ENCODE measurements around the gene RNPEPL1. TPM values are rescaled to one million over a fixed set of nuclear protein-coding genes. Genes with fewer than 3 reads are reported as not detected.

RNPEPL1 gene
- total and polyA plus RNA-seq, 10 of the 15 experiments (the other 5 are each of a cell fraction or from before 2014, with no cell fraction given): 0.24 to 49.5 (median 6.8) TPM

DNA sequence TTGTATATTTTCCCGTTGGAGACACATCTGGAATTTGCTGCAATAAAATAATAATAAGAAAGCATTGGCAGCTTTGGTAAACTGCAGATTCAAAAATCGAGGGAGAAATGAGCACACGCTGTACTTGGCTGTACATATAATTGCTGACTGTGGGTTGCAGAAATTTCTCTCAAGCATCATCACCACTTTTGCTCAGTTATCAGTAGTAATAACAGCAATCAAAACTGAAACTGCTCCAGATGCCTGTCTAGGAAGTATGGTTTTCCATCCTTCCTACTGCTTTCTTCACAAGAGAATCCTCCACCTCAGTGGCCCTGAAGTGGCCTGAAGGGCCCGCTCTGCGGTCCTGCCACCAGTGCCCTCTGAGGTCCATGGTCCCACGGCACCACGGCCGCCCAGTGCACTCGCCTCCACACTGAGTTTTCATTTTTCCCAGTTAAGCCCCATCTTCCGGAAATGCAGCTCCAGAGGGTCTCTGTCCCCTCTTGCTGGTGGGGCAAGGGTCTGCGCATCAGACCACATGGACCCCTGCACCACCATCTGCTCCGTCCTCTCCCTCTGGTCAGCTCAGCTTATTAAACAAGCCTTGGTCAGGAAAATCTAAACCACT lies 4.2 kb upstream of the RNPEPL1 start:
- H4K20me1 ChIP-seq (ENCODE audit: control insufficient read depth, insufficient read depth): no peaks in the 10 kb centered on the region
- H3K9ac ChIP-seq (ENCODE audit: control insufficient read depth, insufficient read depth, low read length): no peak overlapping the region
- H3K4me3 ChIP-seq: no peak overlapping the region
- POLR2A ChIA-PET: interaction anchor here (1.1 to 7.8 kb wide), 5 partner anchors 13 to 58 kb away, joined by 3 to 233 read pairs (median 5); partner anchors contain the start of gene CAPN10
- no peaks in the 10 kb centered on the region for H3K27me3 ChIP-seq (replicated peaks in 1 of 2; ENCODE audit: control insufficient read depth in 2 of 2, insufficient read depth in 2 of 2, low read length in 1 of 2)
- peak overlapping the region; percentile 100 for H3K4me2 ChIP-seq (ENCODE audit: control insufficient read depth, insufficient read depth)
- intact Hi-C loops (cut with micrococcal nuclease; ENCODE audit: unreplicated experiment): no loop called here
- ATAC-seq: no peak
- TF ChIP-seq MTA3 (IDR thresholded peaks at IDR 0.05; ENCODE audit: borderline replicate concordance, low read length) (no peak), FOXK2 (IDR thresholded peaks at IDR 0.05) (no peak), JUND (IDR thresholded peaks at IDR 0.05; ENCODE audit: low read depth, low read length) (no peak), NKRF (conservative IDR thresholded peaks at IDR 0.05) (no peak), PML (IDR thresholded peaks at IDR 0.05; ENCODE audit: low read length) (no peak), RUNX3 (IDR thresholded peaks at IDR 0.05; ENCODE audit: low read length) (no peak), POLR2AphosphoS2 (IDR thresholded peaks at IDR 0.05; ENCODE audit: low read depth, low read length) (no peak)
- TF ChIP-seq, protein P1, sequence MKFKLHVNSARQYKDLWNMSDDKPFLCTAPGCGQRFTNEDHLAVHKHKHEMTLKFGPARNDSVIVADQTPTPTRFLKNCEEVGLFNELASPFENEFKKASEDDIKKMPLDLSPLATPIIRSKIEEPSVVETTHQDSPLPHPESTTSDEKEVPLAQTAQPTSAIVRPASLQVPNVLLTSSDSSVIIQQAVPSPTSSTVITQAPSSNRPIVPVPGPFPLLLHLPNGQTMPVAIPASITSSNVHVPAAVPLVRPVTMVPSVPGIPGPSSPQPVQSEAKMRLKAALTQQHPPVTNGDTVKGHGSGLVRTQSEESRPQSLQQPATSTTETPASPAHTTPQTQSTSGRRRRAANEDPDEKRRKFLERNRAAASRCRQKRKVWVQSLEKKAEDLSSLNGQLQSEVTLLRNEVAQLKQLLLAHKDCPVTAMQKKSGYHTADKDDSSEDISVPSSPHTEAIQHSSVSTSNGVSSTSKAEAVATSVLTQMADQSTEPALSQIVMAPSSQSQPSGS (IDR thresholded peaks at IDR 0.05; ENCODE audit: low read length): no peak
- TF ChIP-seq, protein P2, sequence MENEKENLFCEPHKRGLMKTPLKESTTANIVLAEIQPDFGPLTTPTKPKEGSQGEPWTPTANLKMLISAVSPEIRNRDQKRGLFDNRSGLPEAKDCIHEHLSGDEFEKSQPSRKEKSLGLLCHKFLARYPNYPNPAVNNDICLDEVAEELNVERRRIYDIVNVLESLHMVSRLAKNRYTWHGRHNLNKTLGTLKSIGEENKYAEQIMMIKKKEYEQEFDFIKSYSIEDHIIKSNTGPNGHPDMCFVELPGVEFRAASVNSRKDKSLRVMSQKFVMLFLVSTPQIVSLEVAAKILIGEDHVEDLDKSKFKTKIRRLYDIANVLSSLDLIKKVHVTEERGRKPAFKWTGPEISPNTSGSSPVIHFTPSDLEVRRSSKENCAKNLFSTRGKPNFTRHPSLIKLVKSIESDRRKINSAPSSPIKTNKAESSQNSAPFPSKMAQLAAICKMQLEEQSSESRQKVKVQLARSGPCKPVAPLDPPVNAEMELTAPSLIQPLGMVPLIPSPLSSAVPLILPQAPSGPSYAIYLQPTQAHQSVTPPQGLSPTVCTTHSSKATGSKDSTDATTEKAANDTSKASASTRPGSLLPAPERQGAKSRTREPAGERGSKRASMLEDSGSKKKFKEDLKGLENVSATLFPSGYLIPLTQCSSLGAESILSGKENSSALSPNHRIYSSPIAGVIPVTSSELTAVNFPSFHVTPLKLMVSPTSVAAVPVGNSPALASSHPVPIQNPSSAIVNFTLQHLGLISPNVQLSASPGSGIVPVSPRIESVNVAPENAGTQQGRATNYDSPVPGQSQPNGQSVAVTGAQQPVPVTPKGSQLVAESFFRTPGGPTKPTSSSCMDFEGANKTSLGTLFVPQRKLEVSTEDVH (IDR thresholded peaks at IDR 0.05; ENCODE audit: low read depth, partially characterized antibody): no peak
- TF ChIP-seq, protein P3, sequence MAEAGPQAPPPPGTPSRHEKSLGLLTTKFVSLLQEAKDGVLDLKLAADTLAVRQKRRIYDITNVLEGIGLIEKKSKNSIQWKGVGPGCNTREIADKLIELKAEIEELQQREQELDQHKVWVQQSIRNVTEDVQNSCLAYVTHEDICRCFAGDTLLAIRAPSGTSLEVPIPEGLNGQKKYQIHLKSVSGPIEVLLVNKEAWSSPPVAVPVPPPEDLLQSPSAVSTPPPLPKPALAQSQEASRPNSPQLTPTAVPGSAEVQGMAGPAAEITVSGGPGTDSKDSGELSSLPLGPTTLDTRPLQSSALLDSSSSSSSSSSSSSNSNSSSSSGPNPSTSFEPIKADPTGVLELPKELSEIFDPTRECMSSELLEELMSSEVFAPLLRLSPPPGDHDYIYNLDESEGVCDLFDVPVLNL (IDR thresholded peaks at IDR 0.05; ENCODE audit: low read depth, low read length): no peak
- H2AFZ ChIP-seq (ENCODE audit: control insufficient read depth, low read depth, low read length): no peak overlapping the region
- H3K36me3 ChIP-seq (ENCODE audit: control insufficient read depth in 2 of 2, insufficient read depth in 2 of 2, low read length in 1 of 2): peaks cover 0 to 5% of the 10 kb centered on the region in 2 experiments; a peak in 2 of 4 replicates
- CTCF ChIA-PET: interaction anchor here (0.6 to 7.9 kb wide), 4 partner anchors 20 to 1402 kb away, joined by 3 to 196 read pairs (median 36); partner anchors contain the start of gene CAPN10
- no peak for DNase-seq (ENCODE audit: low read depth, low spot score)
- RAD21 ChIA-PET (ENCODE audit: unreplicated experiment): interaction anchor here (1.9 to 11.7 kb wide), 3 partner anchors 8 to 50 kb away, joined by 5 to 206 read pairs (median 29); partner anchors contain the start of gene CAPN10
- H3K9me3 ChIP-seq (replicated peaks; ENCODE audit: control insufficient read depth, insufficient read depth, low read length): no peaks in the 10 kb centered on the region
- WGBS (ENCODE audit: insufficient coverage, insufficient replicate concordance, low lambda C conversion rate, missing lambda C conversion rate): 95% methylated on average over 11 of the region's 12 CpGs
- peaks cover 48% of the 10 kb centered on the region for H3K79me2 ChIP-seq (ENCODE audit: control insufficient read depth, insufficient read depth, low read length)
- no peak for FAIRE-seq
- BruUV-seq (replicated peaks): no TSS peak
- peaks cover 47% of the 10 kb centered on the region for H3K4me1 ChIP-seq (ENCODE audit: control insufficient read depth, insufficient read depth, low read length)
- peak overlapping the region; percentile 97 for H3K27ac ChIP-seq (ENCODE audit: control insufficient read depth, insufficient read depth)
- SMC1A ChIA-PET (ENCODE audit: uncharacterized antibody, unreplicated experiment): interaction anchor here (1.1 to 12.1 kb wide), 5 partner anchors 12 to 58 kb away, joined by 3 to 124 read pairs (median 20); partner anchors contain the start of gene CAPN10
- in situ Hi-C loops (cut with MboI): no loop called here

Data from GM12878 (cell line).